OCI-M2 (cell line): ENCODE results near the gene GOLGA6A.
"Not testable (repeated sequence)": the region's sequence is repeated elsewhere in the genome, so short reads cannot be mapped to it uniquely, and the experiment has no call there.

Experiments
- DNase-seq: peaks from one replicate; lab custom pipeline; 2025; ENCODE audit not compliant: unreplicated experiment; lab: John Stamatoyannopoulos, UW

Gene GOLGA6A, protein sequence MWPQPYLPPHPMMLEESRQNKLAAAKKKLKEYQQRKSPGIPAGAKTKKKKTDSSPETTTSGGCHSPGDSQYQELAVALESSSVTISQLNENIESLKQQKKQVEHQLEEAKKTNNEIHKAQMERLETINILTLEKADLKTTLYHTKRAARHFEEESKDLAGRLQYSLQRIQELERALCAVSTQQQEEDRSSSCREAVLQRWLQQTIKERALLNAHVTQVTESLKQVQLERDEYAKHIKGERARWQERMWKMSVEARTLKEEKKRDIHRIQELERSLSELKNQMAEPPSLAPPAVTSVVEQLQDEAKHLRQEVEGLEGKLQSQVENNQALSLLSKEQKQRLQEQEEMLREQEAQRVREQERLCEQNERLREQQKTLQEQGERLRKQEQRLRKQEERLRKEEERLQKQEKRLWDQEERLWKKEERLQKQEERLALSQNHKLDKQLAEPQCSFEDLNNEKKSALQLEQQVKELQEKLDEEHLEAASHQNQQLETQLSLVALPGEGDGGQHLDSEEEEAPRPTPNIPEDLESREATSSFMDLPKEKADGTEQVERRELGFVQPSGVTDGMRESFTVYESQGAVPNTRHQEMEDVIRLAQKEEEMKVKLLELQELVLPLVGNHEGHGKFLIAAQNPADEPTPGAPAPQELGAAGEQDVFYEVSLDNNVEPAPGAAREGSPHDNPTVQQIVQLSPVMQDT

DNA sequence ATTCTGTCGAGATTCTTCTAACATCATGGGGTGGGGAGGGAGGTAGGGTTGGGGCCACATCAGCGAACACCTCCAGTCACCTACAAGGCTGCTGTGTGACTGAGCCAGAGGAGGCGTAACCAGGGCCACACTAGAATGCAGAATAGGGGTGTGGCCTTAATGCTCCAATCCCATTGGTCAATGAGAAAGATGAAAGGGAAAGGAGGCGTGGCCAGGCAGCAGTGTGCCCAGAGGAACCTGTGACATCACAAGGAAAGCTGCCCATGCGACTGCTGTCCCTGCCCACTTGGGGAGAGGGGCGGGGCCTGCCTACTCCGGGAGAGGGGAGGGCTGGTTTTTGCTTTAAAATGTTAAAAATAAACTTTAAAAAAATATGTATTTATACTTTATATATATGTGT is at the start of gene GOLGA6A:
TSS of gene GOLGA6A (minus strand) at position 101 of the 400 bp plus-strand sequence. CDS start at position 60, 41 bp downstream.
- DNase-seq = not testable (repeated sequence)

DNA sequence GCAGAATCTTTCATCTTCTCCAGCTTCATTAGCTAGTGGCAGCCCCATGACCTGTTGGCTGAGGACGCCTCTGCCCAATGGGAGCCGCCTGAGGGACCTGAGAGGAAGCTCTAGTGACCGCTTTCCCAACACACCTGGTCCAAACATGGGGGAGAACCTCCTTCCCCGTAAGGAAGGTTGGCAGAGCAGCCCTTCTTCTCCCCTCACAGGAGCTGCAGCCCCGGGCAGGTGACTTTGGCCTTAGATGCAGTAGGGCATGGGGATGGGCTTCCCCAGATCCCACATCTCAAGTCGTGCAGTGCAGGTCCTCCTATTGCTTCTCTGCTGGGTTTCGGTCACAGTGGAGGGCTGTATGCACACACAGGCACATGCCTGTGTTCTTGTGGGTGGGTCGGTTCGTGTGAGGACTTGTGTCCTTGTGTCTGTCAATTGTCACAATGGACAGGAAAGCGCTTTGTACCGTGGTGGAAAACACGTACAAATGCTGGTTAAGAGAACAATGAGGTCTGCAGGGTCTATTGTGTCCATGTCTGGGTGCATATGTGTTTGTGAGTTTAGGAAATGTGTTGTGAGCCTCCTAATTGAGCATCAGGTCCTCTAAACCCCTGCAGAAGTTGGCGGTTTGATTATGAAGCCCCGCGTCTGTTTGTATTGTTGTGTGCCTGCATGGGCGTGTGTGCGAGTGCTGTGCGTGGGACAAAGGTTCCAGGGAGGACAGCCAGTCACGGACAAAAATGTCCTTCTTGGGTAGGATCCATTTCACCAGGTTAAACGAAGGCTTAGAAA is 49.5 kb upstream of the GOLGA6A start:
- no peak for DNase-seq

DNA sequence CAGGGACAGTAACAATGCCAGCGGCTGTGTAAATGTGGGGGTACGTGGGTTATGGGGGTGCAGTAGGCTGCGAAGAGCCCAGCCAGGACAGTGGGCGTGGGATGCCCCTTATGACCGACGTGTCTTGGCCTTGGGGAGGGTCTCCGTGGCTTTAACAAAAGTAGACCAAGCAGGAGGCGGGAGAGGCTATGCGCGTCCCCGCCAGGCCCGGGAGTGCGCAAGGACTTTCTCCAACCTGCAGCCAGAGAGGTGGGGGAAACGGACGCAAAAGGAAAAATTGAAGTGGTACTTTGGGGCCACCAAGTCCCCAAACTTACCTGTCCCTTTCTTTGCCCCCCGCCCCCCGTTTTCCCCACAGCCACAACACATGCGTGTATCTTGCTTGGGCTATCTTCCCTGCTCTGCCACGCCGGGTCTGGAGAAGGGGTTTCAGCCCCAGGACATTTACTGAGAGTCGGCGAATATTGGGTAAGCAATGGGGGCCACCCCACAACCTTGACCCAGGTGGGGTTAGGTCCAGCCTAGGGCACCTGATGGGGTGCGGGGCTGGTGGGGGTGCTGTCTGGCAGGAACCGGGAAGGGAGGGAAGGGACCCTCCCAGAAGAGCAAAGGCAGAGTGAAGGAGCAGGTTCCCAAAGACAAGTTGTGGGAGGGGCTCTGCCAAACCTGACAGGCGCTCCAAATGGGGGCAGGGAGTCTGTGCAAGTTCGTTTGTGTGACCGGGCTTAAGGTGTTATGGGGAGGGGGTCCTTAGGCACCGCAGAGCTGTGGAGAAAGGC is 48.7 kb upstream of the GOLGA6A start:
- DNase-seq = no peak

DNA sequence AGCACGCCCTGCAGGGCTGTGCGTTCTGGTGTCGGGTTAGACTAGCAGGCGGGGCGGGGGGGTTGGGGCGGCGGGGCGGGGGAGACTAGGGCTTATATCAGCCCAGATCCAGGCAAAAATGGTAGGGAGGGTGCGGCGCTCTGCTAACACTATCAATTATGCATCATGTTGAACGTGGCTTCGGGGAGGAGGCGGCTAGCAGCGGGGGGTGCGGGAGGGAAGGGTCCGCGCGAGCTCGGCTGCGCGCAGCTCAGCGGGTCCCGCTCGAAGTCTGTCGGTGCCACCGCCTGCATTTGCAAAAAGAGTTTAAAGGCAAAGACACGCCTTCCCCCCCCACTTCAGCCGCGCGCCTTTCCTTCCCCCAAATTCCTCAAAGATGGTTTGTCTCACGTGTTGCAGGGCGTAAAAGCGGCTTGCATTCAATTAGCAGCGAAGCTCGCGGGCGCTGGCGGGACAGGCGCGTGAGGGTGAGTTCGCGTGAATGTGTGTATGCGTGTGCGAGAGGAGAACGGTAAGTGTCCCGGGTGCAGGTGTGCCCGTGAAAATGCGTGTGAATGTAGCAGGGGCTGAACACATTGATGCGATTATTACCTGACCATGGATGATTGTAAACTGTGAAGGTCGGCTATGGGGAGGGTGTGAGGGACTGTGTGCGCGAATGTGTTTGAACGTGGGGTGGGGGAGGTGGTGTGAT is 48.0 kb upstream of the GOLGA6A start, which contains the start of gene ISLR2:
TSS of gene ISLR2 (plus strand) at position 432 of the 694 bp plus-strand sequence. CDS start 2,169 bp downstream, outside the sequence.
- no peak for DNase-seq

DNA sequence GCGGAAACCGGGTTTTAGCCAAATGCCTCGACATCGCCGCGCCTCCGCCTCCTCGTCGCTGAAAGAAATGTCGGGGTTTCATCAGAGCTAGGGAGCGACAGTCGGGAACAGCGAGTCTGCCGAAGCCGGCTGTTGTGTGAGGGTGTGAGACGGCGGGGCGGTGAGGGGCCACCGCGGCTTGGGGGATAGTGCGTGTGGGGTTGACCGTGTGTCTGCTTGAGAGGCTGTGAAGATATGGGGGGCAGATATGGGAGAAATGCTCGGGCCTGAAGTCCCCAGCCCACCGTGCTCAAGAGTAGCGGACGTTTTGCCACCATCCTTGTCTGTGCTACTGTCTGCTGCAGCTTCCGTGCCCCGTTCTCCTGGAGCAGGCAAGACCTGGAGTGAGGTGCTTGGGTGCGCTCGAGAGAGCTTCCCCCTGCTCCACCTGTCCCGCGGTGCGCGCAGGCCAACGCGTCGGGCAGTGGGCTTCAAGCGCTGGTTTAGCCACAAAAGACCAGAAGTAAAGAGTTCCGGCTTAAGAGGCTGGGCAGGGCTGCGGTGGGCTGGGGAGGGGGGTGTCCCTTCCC is 47.3 kb upstream of the GOLGA6A start:
- no peak for DNase-seq

GRCh38 chr15:74128785-74129585 is 46.6 kb upstream of the GOLGA6A start:
- no peak for DNase-seq

DNA sequence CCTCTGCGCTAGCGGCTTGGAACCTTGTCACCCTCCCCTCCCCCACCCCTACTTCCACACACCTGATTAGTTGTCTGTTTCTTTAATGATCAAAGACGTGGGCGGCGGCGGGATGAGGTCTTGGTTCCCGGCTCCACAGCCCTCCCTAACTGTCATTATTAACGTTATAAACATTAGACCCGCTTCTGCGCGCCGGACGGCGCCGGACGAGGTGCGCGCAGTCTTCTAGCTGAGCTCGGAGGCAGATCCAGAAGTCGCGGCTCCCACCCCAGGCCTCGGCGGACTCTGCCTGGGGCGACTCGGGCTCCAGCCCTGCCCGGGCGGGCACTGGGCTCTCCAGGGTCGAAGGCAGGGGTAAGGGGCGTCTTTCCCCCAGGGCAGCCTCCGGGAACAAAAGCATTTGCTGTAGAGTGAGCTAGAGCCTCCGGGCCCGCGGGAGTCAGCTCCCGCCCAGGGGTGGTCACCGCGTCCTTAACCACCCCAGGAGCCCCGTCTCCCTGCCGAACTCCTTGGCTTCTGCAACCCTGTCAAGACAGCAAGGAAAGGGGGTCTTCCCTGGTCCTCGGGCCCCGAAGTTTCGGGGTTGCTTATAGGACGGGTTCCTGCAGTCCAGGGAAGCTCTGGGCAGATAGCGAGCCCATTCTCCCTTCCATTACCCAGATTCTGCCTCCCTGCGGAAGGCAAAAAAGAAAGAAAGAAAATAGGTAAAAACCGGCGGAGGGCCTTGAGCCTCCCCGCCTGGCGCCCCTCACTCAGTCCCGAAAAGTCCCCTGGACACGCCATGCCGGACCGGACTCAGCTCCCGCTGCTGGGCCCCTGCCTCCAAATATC is 45.8 kb upstream of the GOLGA6A start:
- DNase-seq = no peak

DNA sequence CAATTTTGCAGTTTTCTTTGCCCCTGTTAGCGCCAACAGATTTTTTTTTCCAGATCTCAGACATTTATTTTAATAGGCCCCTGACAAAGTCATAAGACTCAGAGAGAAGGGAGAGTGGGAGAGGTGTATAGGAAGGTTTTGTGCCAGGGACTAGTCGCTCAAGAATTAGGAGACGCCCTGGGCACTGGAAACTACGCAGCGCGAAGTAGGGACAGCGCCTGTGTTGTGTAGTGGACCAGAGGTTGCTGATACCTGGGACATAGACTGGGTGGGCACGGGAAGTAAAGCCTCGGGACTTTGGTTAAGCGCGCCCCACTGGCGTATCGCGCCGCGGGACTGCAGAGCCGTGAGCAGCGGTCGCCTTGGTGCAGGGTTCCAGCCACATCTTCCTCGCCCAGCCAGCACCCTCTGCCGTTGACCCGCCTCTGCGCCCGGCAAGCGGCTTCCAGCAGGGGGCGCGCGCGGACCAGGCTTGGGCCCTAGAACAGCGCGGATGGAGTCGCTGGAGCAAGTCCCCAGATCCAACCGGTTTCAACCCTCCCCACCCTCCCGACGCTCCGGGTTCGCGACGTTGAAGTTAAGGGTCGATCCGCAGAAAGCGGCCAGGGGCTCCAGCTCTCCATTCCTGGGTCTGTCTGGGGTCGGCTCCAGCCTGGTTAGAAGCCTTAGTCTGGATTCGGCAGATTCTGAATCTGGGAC is 45.1 kb upstream of the GOLGA6A start:
- DNase-seq = peak; percentile 9

GRCh38 chr15:74124759-74125158 is 42.4 kb upstream of the GOLGA6A start:
- DNase-seq = no peak

- no peak for DNase-seq
Observed at GRCh38 chr15:74124196-74124595, 41.8 kb upstream of the GOLGA6A start.

GRCh38 chr15:74123658-74124057 is 41.3 kb upstream of the GOLGA6A start:
- DNase-seq = no peak

GRCh38 chr15:74123131-74123429 is 40.7 kb upstream of the GOLGA6A start:
- DNase-seq = no peak

GRCh38 chr15:74122403-74123130 is 40.2 kb upstream of the GOLGA6A start:
- no peak for DNase-seq

GRCh38 chr15:74121858-74122257 is 39.5 kb upstream of the GOLGA6A start:
- no peak for DNase-seq

GRCh38 chr15:74121039-74121438 is 38.7 kb upstream of the GOLGA6A start:
- DNase-seq = no peak

GRCh38 chr15:74120426-74120825 is 38.1 kb upstream of the GOLGA6A start:
- DNase-seq = no peak

GRCh38 chr15:74109713-74110112 is 27.4 kb upstream of the GOLGA6A start:
- DNase-seq = no peak
